ENCODE data around the gene CACNA1H. TPM values are rescaled to one million over a fixed set of nuclear protein-coding genes. Genes with fewer than 3 reads are reported as not detected.

The CACNA1H gene
- total and polyA plus RNA-seq, 7 donors, result 1.8 to 5.9 (median 2.3) TPM

GRCh38 chr16:1199347-1200013 lies 46.6 kb downstream of the CACNA1H start:
- 77 to 83% (median 80%) methylated on average over 10 to 15 of the region's 19 CpGs for WGBS, 3 donors
- H3K9me3 ChIP-seq, result no peaks in the 10 kb centered on the region
- no peaks in the 10 kb centered on the region for H3K36me3 ChIP-seq (ENCODE audit: insufficient read depth in 1 of 2, low read depth in 1 of 2)
- DNase-seq, result no peak
- no peak for ATAC-seq
- H3K27me3 ChIP-seq (ENCODE audit: insufficient read depth in 3 of 3, low read length in 2 of 3), result peaks cover 0 to 30% (median 6%) of the 10 kb centered on the region in 3 donors
- TF ChIP-seq CTCF (IDR thresholded peaks at IDR 0.05), result no peak
- no peak overlapping the region for H3K4me3 ChIP-seq
- H3K27ac ChIP-seq, result no peak overlapping the region
- intact Hi-C loops (cut with DNase I), result loop anchor here in 1 of 2 donors (5.0 kb wide), 1 partner anchor 82 kb away; no protein-coding TSS in a partner anchor
- H3K4me1 ChIP-seq, result no peaks in the 10 kb centered on the region

- ATAC-seq, result no peak
- H3K27ac ChIP-seq, result no peak overlapping the region
- TF ChIP-seq CTCF (IDR thresholded peaks at IDR 0.05), result no peak
- H3K36me3 ChIP-seq (ENCODE audit: insufficient read depth in 1 of 2, low read depth in 1 of 2), result no peaks in the 10 kb centered on the region
- H3K9me3 ChIP-seq, result no peaks in the 10 kb centered on the region
- intact Hi-C loops (cut with DNase I), result no loop called here
- peaks cover 0 to 26% (median 6%) of the 10 kb centered on the region in 3 donors for H3K27me3 ChIP-seq (ENCODE audit: insufficient read depth in 3 of 3, low read length in 2 of 3)
- WGBS, 3 donors, result 91 to 93% (median 92%) methylated on average over 38 of the region's 38 CpGs
- H3K4me3 ChIP-seq, result no peak overlapping the region
- no peak for DNase-seq
- H3K4me1 ChIP-seq, result no peaks in the 10 kb centered on the region
Measured at GRCh38 chr16:1200014-1200627, 47.2 kb downstream of the CACNA1H start.

- Histone ChIP-seq H3K27ac (no peak overlapping the region), H3K4me1 (no peaks in the 10 kb centered on the region), H3K9me3 (no peaks in the 10 kb centered on the region), H3K36me3 (ENCODE audit: insufficient read depth in 1 of 2, low read depth in 1 of 2) (no peaks in the 10 kb centered on the region), H3K4me3 (no peak overlapping the region), H3K27me3 (ENCODE audit: insufficient read depth in 3 of 3, low read length in 2 of 3) (peaks cover 0 to 17% (median 4%) of the 10 kb centered on the region in 3 donors)
- no peak for ATAC-seq
- no peak for DNase-seq
- TF ChIP-seq CTCF (IDR thresholded peaks at IDR 0.05), result no peak
- 83 to 90% (median 84%) methylated on average over 25 of the region's 25 CpGs for WGBS, 3 donors
- intact Hi-C loops (cut with DNase I), result no loop called here
Measured at GRCh38 chr16:1201444-1201843, 48.5 kb downstream of the CACNA1H start.

- Histone ChIP-seq H3K36me3 (ENCODE audit: insufficient read depth in 1 of 2, low read depth in 1 of 2) (no peaks in the 10 kb centered on the region), H3K4me1 (no peaks in the 10 kb centered on the region), H3K9me3 (no peaks in the 10 kb centered on the region), H3K4me3 (no peak overlapping the region), H3K27me3 (ENCODE audit: insufficient read depth in 3 of 3, low read length in 2 of 3) (peaks cover 0 to 11% (median 4%) of the 10 kb centered on the region in 3 donors), H3K27ac (no peak overlapping the region)
- DNase-seq (no peak), ATAC-seq (no peak)
- 88 to 91% (median 90%) methylated on average over 18 of the region's 18 CpGs for WGBS, 3 donors
- intact Hi-C loops (cut with DNase I), result no loop called here
- TF ChIP-seq CTCF (IDR thresholded peaks at IDR 0.05), result no peak
Measured at GRCh38 chr16:1202274-1202673, 49.4 kb downstream of the CACNA1H start.
